HG02588 (cell line): Measurements from ENCODE around the gene REXO1.
"Not testable (repeated sequence)": the region's sequence is repeated elsewhere in the genome, so short reads cannot be mapped to it uniquely, and the experiment has no call there.

Source experiments
- ATAC-seq: cut with Tn5 transposase; IDR thresholded peaks from one replicate; pipeline ENCODE4 v1.9.1; 2021; ENCODE audit warnings: mild to moderate bottlenecking, moderate library complexity; ENCODE audit not compliant: unreplicated experiment

The REXO1 gene

GRCh38 chr19:1848399-1849131 lies at the start of gene REXO1:
Gene REXO1, minus strand, starts transcription at chr19:1848483. Its CDS starts 125 bp downstream, at chr19:1848358.
- ATAC-seq, result peak; percentile 50

GRCh38 chr19:1896508-1896907 lies 48.2 kb upstream of the REXO1 start:
- no peak for ATAC-seq

- no peak for ATAC-seq
Measured at GRCh38 chr19:1893791-1894190, 45.5 kb upstream of the REXO1 start.

GRCh38 chr19:1889907-1890306 lies 41.6 kb upstream of the REXO1 start:
- no peak for ATAC-seq

- no peak for ATAC-seq
Measured at GRCh38 chr19:1888385-1888784, 40.1 kb upstream of the REXO1 start.

- ATAC-seq, result not testable (repeated sequence)
Measured at GRCh38 chr19:1886360-1886759, 38.1 kb upstream of the REXO1 start.

- peak; percentile 87 for ATAC-seq
Measured at GRCh38 chr19:1885398-1886119, 37.3 kb upstream of the REXO1 start, which contains the start of gene ABHD17A. Gene ABHD17A, minus strand, starts transcription at chr19:1885496. Its CDS starts 3,930 bp downstream, at chr19:1881566.

GRCh38 chr19:1884719-1885334 lies 36.5 kb upstream of the REXO1 start:
- peak; percentile 13 for ATAC-seq

- no peak for ATAC-seq
Measured at GRCh38 chr19:1884291-1884718, 36.0 kb upstream of the REXO1 start.

- ATAC-seq, result no peak
Measured at GRCh38 chr19:1883784-1884183, 35.5 kb upstream of the REXO1 start.

- ATAC-seq, result no peak
Measured at GRCh38 chr19:1882786-1883692, 34.8 kb upstream of the REXO1 start.

GRCh38 chr19:1882089-1882785 lies 34.0 kb upstream of the REXO1 start:
- ATAC-seq, result no peak

- ATAC-seq, result not testable (repeated sequence)
Measured at GRCh38 chr19:1881393-1882088, 33.3 kb upstream of the REXO1 start.

- no peak for ATAC-seq
Measured at GRCh38 chr19:1880611-1881392, 32.5 kb upstream of the REXO1 start.

- not testable (repeated sequence) for ATAC-seq
Measured at GRCh38 chr19:1879982-1880381, 31.7 kb upstream of the REXO1 start.

GRCh38 chr19:1878583-1878982 lies 30.3 kb upstream of the REXO1 start:
- not testable (repeated sequence) for ATAC-seq

GRCh38 chr19:1877280-1877660 lies 29.0 kb upstream of the REXO1 start:
- not testable (repeated sequence) for ATAC-seq

- peak; percentile 20 for ATAC-seq
Measured at GRCh38 chr19:1876496-1877279, 28.4 kb upstream of the REXO1 start.
